ENCODE results near the gene PKHD1.

- TF ChIP-seq, protein P1, sequence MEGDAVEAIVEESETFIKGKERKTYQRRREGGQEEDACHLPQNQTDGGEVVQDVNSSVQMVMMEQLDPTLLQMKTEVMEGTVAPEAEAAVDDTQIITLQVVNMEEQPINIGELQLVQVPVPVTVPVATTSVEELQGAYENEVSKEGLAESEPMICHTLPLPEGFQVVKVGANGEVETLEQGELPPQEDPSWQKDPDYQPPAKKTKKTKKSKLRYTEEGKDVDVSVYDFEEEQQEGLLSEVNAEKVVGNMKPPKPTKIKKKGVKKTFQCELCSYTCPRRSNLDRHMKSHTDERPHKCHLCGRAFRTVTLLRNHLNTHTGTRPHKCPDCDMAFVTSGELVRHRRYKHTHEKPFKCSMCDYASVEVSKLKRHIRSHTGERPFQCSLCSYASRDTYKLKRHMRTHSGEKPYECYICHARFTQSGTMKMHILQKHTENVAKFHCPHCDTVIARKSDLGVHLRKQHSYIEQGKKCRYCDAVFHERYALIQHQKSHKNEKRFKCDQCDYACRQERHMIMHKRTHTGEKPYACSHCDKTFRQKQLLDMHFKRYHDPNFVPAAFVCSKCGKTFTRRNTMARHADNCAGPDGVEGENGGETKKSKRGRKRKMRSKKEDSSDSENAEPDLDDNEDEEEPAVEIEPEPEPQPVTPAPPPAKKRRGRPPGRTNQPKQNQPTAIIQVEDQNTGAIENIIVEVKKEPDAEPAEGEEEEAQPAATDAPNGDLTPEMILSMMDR (IDR thresholded peaks at IDR 0.05), result no peak
- TF ChIP-seq EZH2 (IDR thresholded peaks at IDR 0.05; ENCODE audit: borderline replicate concordance, insufficient read depth, low read depth, low read length, poor library complexity, severe bottlenecking), result no peak
Measured at GRCh38 chr6:51817832-51818231, 269.6 kb downstream of the PKHD1 start.

Measured in B cell (primary cell).